H7 (cell line): ENCODE measurements around the gene LZIC. TPM values are rescaled to one million over a fixed set of nuclear protein-coding genes. Genes with fewer than 3 reads are reported as not detected.
"Not testable (repeated sequence)": the region's sequence is repeated elsewhere in the genome, so short reads cannot be mapped to it uniquely, and the experiment has no call there.

Experiments
- DNase-seq: peaks from one replicate; pipeline ENCODE4 v3.0.0; 2012
- H3K27me3 ChIP-seq: 2 replicates; pipeline ENCODE4 v1.6.0; 2011; ENCODE audit warnings: mild to moderate bottlenecking, low read length; ENCODE audit not compliant: control insufficient read depth, insufficient read depth
- H3K36me3 ChIP-seq: replicated peaks from 2 replicates; pipeline ENCODE4 v1.5.1; 2011; ENCODE audit warnings: low read length; ENCODE audit not compliant: control insufficient read depth, insufficient read depth
- H3K4me3 ChIP-seq: 2 replicates; pipeline ENCODE4 v1.5.1; 2011; ENCODE audit warnings: low read depth, mild to moderate bottlenecking, control low read depth, low read length, moderate library complexity; ENCODE audit not compliant: insufficient read depth
- total RNA-seq: library from RNA; depleted of rRNA; stranded (reverse); fragments of >200 nt; shearing (Covaris generic); gene quantifications from 2 replicates; pipeline ENCODE4 v1.2.3, GENCODE V29; 2014

Gene LZIC
- total RNA-seq, 1 experiment from 2014 or later, result 20.9 TPM

- Histone ChIP-seq H3K27me3 (no peaks in the 10 kb centered on the region), H3K36me3 (no peaks in the 10 kb centered on the region), H3K4me3 (no peak overlapping the region)
- peak; percentile 54 for DNase-seq
Measured at GRCh38 chr1:9922342-9922741, 20.8 kb downstream of the LZIC start.

- no peak overlapping the region for H3K4me3 ChIP-seq
- no peak for DNase-seq
- H3K27me3 ChIP-seq, result no peaks in the 10 kb centered on the region
- H3K36me3 ChIP-seq, result no peaks in the 10 kb centered on the region
Measured at GRCh38 chr1:9920606-9921005, 22.6 kb downstream of the LZIC start.

- Histone ChIP-seq H3K4me3 (no peak overlapping the region), H3K27me3 (no peaks in the 10 kb centered on the region), H3K36me3 (no peaks in the 10 kb centered on the region)
- no peak for DNase-seq
Measured at GRCh38 chr1:9917901-9918300, 25.3 kb downstream of the LZIC start.

GRCh38 chr1:9917495-9917894 is 25.7 kb downstream of the LZIC start:
- H3K36me3 ChIP-seq, DNase-seq, H3K27me3 ChIP-seq, H3K4me3 ChIP-seq: not testable (repeated sequence)

GRCh38 chr1:9916452-9916851 is 26.7 kb downstream of the LZIC start:
- no peaks in the 10 kb centered on the region for H3K36me3 ChIP-seq
- no peaks in the 10 kb centered on the region for H3K27me3 ChIP-seq
- no peak for DNase-seq
- H3K4me3 ChIP-seq, result no peak overlapping the region

GRCh38 chr1:9914610-9914937 is 28.6 kb downstream of the LZIC start:
- H3K27me3 ChIP-seq, result no peaks in the 10 kb centered on the region
- H3K4me3 ChIP-seq, result no peak overlapping the region
- no peaks in the 10 kb centered on the region for H3K36me3 ChIP-seq
- no peak for DNase-seq

GRCh38 chr1:9912264-9912936 is 30.8 kb downstream of the LZIC start:
- H3K36me3 ChIP-seq, result no peaks in the 10 kb centered on the region
- H3K27me3 ChIP-seq, result no peaks in the 10 kb centered on the region
- H3K4me3 ChIP-seq, result no peak overlapping the region
- no peak for DNase-seq

GRCh38 chr1:9910423-9911178 is 32.6 kb downstream of the LZIC start:
- H3K4me3 ChIP-seq, result peak overlapping the region; percentile 82
- no peaks in the 10 kb centered on the region for H3K36me3 ChIP-seq
- no peaks in the 10 kb centered on the region for H3K27me3 ChIP-seq
- peak; percentile 99 for DNase-seq

- no peak for DNase-seq
- H3K4me3 ChIP-seq, result peak within 1 kb of the TSS; percentile 84
- H3K36me3 ChIP-seq, result no peaks in the 10 kb centered on the region
- H3K27me3 ChIP-seq, result no peaks in the 10 kb centered on the region
Measured at GRCh38 chr1:9910076-9910422, 33.1 kb downstream of the LZIC start, which contains the start of gene CTNNBIP1. TSS of gene CTNNBIP1 (minus strand) at chr1:9910269. CDS start at chr1:9872064, 38,205 bp downstream.

- peak; percentile 63 for DNase-seq
Measured at GRCh38 chr1:9909234-9910046, 33.8 kb downstream of the LZIC start.

GRCh38 chr1:9908871-9909233 is 34.3 kb downstream of the LZIC start:
- H3K36me3 ChIP-seq, result no peaks in the 10 kb centered on the region
- H3K27me3 ChIP-seq, result no peaks in the 10 kb centered on the region
- DNase-seq, result no peak
- H3K4me3 ChIP-seq, result peak overlapping the region; percentile 84

More at GRCh38 chr1:9909234-9910046, 33.8 kb downstream of the LZIC start:
- peak overlapping the region; percentile 84 for H3K4me3 ChIP-seq
- H3K36me3 ChIP-seq, result no peaks in the 10 kb centered on the region
- no peaks in the 10 kb centered on the region for H3K27me3 ChIP-seq

- no peaks in the 10 kb centered on the region for H3K36me3 ChIP-seq
- no peaks in the 10 kb centered on the region for H3K27me3 ChIP-seq
- H3K4me3 ChIP-seq, result no peak overlapping the region
- no peak for DNase-seq
Measured at GRCh38 chr1:9907441-9907840, 35.8 kb downstream of the LZIC start.

- Histone ChIP-seq H3K36me3 (no peaks in the 10 kb centered on the region), H3K27me3 (no peaks in the 10 kb centered on the region), H3K4me3 (no peak overlapping the region)
- no peak for DNase-seq
Measured at GRCh38 chr1:9906466-9906865, 36.7 kb downstream of the LZIC start.

GRCh38 chr1:9905010-9905409 is 38.2 kb downstream of the LZIC start:
- no peaks in the 10 kb centered on the region for H3K36me3 ChIP-seq
- DNase-seq, result no peak
- H3K27me3 ChIP-seq, result no peaks in the 10 kb centered on the region
- H3K4me3 ChIP-seq, result no peak overlapping the region

- no peak for DNase-seq
- Histone ChIP-seq H3K36me3 (no peaks in the 10 kb centered on the region), H3K27me3 (no peaks in the 10 kb centered on the region), H3K4me3 (no peak overlapping the region)
Measured at GRCh38 chr1:9904596-9904995, 38.6 kb downstream of the LZIC start.
